ENCODE results near the gene CD247. TPM values are rescaled to one million over a fixed set of nuclear protein-coding genes. Genes with fewer than 3 reads are reported as not detected.

The CD247 gene
- polyA plus RNA-seq, 2 of the 4 experiments (the other 2 are of a cell fraction), result 0.10 to 0.27 TPM

DNA sequence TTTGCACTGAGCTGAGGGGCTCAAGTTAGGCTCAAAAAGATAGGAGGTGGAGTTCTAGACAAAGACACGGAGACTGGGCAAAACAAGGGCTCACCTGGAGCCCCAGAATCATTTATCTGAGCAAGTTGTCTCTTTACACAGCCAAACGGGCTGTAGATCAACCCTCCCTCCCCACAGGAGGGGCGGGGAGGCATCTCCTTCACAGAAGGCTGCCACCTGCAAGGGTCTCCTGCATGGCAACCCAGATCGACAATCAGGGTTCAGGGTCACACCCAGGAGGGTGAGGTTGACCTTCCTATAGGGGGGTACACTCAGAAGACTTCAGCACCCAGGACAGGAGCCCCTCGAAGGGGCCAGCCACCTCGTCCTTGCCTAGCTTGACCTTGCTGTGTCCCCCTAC, 84.0 kb downstream of the CD247 start (continued):
- TF ChIP-seq HEYL (CRISPR knock-in tag; IDR thresholded peaks at IDR 0.05), result no peak

DNA sequence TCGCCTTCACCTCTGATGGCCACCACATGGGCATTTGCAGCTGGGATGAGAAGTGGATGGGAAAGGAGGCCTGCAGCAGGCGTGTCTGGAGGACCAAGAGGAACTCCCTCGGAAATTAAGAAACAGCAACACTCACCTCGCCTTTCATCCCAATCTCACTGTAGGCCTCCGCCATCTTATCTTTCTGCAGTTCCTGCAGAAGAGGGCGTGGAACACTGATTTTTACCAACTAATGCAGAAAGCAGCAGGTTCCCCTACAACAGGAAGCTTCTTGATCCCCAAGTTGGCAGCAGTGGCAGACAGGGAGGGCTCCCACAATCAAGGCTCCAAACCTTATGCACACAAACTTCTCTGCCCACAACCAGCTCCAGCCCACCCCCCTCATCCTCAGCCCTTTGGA, 84.4 kb downstream of the CD247 start:
- POLR2A ChIA-PET, result no interaction called here
- Histone ChIP-seq H3K4me2 (no peak overlapping the region), H3K4me1 (no peaks in the 10 kb centered on the region), H3K4me3 (no peak overlapping the region), H3K27ac (no peak overlapping the region), H3K9me3 (no peaks in the 10 kb centered on the region; the same call in 2 of the 3 replicates)
- no peak for TF ChIP-seq EHF (CRISPR knock-in tag; IDR thresholded peaks at IDR 0.05)
- TF ChIP-seq RNF2 (IDR thresholded peaks at IDR 0.05; ENCODE audit: borderline replicate concordance, low read depth), result no peak
- TF ChIP-seq NR3C1 (IDR thresholded peaks at IDR 0.05), result no peak
- TF ChIP-seq, protein P1, sequence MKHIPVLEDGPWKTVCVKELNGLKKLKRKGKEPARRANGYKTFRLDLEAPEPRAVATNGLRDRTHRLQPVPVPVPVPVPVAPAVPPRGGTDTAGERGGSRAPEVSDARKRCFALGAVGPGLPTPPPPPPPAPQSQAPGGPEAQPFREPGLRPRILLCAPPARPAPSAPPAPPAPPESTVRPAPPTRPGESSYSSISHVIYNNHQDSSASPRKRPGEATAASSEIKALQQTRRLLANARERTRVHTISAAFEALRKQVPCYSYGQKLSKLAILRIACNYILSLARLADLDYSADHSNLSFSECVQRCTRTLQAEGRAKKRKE (CRISPR knock-in tag; IDR thresholded peaks at IDR 0.05; ENCODE audit: low read depth), result no peak
- no peak for TF ChIP-seq CHD2 (IDR thresholded peaks at IDR 0.05; ENCODE audit: low read length, partially characterized antibody)
- no peak for TF ChIP-seq TP53 (CRISPR knock-in tag; IDR thresholded peaks at IDR 0.05)
- TF ChIP-seq, protein P2, sequence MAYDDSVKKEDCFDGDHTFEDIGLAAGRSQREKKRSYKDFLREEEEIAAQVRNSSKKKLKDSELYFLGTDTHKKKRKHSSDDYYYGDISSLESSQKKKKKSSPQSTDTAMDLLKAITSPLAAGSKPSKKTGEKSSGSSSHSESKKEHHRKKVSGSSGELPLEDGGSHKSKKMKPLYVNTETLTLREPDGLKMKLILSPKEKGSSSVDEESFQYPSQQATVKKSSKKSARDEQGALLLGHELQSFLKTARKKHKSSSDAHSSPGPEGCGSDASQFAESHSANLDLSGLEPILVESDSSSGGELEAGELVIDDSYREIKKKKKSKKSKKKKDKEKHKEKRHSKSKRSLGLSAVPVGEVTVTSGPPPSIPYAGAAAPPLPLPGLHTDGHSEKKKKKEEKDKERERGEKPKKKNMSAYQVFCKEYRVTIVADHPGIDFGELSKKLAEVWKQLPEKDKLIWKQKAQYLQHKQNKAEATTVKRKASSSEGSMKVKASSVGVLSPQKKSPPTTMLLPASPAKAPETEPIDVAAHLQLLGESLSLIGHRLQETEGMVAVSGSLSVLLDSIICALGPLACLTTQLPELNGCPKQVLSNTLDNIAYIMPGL (CRISPR knock-in tag; IDR thresholded peaks at IDR 0.05; ENCODE audit: borderline replicate concordance), result no peak
- TF ChIP-seq, protein P3, sequence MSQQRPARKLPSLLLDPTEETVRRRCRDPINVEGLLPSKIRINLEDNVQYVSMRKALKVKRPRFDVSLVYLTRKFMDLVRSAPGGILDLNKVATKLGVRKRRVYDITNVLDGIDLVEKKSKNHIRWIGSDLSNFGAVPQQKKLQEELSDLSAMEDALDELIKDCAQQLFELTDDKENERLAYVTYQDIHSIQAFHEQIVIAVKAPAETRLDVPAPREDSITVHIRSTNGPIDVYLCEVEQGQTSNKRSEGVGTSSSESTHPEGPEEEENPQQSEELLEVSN (IDR thresholded peaks at IDR 0.05; ENCODE audit: borderline replicate concordance, low read depth), result no peak
- TF ChIP-seq POLR2A (IDR thresholded peaks at IDR 0.05; ENCODE audit: low read length), result no peak
- no peak for TF ChIP-seq RCOR1 (IDR thresholded peaks at IDR 0.05; ENCODE audit: low read depth, low read length)
- TF ChIP-seq PHF8 (IDR thresholded peaks at IDR 0.05; ENCODE audit: borderline replicate concordance, low read depth), result no peak
- no peak for TF ChIP-seq ZC3H11A (IDR thresholded peaks at IDR 0.05)
- no peak for TF ChIP-seq HDAC2 (IDR thresholded peaks at IDR 0.05)
- TF ChIP-seq, protein P4, sequence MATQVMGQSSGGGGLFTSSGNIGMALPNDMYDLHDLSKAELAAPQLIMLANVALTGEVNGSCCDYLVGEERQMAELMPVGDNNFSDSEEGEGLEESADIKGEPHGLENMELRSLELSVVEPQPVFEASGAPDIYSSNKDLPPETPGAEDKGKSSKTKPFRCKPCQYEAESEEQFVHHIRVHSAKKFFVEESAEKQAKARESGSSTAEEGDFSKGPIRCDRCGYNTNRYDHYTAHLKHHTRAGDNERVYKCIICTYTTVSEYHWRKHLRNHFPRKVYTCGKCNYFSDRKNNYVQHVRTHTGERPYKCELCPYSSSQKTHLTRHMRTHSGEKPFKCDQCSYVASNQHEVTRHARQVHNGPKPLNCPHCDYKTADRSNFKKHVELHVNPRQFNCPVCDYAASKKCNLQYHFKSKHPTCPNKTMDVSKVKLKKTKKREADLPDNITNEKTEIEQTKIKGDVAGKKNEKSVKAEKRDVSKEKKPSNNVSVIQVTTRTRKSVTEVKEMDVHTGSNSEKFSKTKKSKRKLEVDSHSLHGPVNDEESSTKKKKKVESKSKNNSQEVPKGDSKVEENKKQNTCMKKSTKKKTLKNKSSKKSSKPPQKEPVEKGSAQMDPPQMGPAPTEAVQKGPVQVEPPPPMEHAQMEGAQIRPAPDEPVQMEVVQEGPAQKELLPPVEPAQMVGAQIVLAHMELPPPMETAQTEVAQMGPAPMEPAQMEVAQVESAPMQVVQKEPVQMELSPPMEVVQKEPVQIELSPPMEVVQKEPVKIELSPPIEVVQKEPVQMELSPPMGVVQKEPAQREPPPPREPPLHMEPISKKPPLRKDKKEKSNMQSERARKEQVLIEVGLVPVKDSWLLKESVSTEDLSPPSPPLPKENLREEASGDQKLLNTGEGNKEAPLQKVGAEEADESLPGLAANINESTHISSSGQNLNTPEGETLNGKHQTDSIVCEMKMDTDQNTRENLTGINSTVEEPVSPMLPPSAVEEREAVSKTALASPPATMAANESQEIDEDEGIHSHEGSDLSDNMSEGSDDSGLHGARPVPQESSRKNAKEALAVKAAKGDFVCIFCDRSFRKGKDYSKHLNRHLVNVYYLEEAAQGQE (IDR thresholded peaks at IDR 0.05), result no peak
- no peak for TF ChIP-seq FOXS1 (CRISPR knock-in tag; IDR thresholded peaks at IDR 0.05)
- no peak for TF ChIP-seq ESRRA (IDR thresholded peaks at IDR 0.05; ENCODE audit: borderline replicate concordance, low read length)
- FAIRE-seq (no peak), DNase-seq (ENCODE audit: low read depth in 1 of 2, low spot score in 1 of 2) (no peak), ATAC-seq (no peak)
- CTCF ChIA-PET, result interaction anchor here (1.2 to 5.9 kb wide), 4 partner anchors 9 to 367 kb away, joined by 3 to 46 read pairs (median 4); no protein-coding TSS in a partner anchor
- WGBS (ENCODE audit: missing lambda C conversion rate), result 91% methylated on average over 6 of the region's 6 CpGs

DNA sequence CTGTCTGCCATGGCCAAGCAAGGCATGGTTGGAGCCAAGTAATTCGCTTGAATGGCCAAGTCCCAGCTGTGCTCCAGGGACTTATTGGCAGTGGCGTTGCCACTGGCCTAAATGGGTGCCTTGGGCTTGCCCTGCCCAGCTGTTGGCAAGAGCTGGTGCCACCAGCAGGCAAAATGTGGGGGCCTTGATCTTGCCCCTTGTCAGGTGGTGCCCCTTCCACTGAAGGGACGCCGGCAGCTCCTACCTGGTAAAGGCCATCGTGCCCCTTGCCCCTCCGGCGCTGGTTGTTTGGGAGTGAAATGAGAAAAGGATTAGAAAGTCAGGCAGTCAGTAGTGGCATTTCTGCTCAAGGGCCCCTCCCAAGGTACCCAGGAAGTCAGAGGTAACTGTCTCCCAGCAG, 85.5 kb downstream of the CD247 start:
- ChIA-PET POLR2A (no interaction called here), CTCF (interaction anchor here (0.7 to 5.9 kb wide), 5 partner anchors 10 to 164 kb away, joined by 3 to 46 read pairs (median 5); no protein-coding TSS in a partner anchor)
- no peak overlapping the region for H3K27ac ChIP-seq
- no peak overlapping the region for H3K4me3 ChIP-seq
- no peaks in the 10 kb centered on the region for H3K4me1 ChIP-seq
- 77% methylated on average over 4 of the region's 7 CpGs for WGBS (ENCODE audit: missing lambda C conversion rate)
- no peaks in the 10 kb centered on the region; the same call in 2 of the 3 replicates for H3K9me3 ChIP-seq
- ATAC-seq (no peak), FAIRE-seq (no peak), DNase-seq (ENCODE audit: low read depth in 1 of 2, low spot score in 1 of 2) (no peak)
- no peak overlapping the region for H3K4me2 ChIP-seq
- TF ChIP-seq RNF2 (IDR thresholded peaks at IDR 0.05; ENCODE audit: borderline replicate concordance, low read depth) (no peak), HDAC2 (IDR thresholded peaks at IDR 0.05) (no peak), EP300 (IDR thresholded peaks at IDR 0.05) (no peak), FOSB (CRISPR knock-in tag; IDR thresholded peaks at IDR 0.05) (no peak), FOSL2 (IDR thresholded peaks at IDR 0.05) (no peak), FOSL2 (CRISPR knock-in tag; IDR thresholded peaks at IDR 0.05) (no peak), KDM1A (IDR thresholded peaks at IDR 0.05; ENCODE audit: low read depth) (no peak), TFCP2L1 (CRISPR knock-in tag; IDR thresholded peaks at IDR 0.05) (no peak), HEYL (CRISPR knock-in tag; IDR thresholded peaks at IDR 0.05) (no peak), ZC3H11A (IDR thresholded peaks at IDR 0.05) (no peak), SREBF2 (IDR thresholded peaks at IDR 0.05) (no peak)
- TF ChIP-seq, protein P2 (CRISPR knock-in tag; IDR thresholded peaks at IDR 0.05; ENCODE audit: borderline replicate concordance), result no peak
- TF ChIP-seq, protein P5, sequence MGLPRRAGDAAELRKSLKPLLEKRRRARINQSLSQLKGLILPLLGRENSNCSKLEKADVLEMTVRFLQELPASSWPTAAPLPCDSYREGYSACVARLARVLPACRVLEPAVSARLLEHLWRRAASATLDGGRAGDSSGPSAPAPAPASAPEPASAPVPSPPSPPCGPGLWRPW (IDR thresholded peaks at IDR 0.05), result no peak
- TF ChIP-seq, protein P3 (IDR thresholded peaks at IDR 0.05; ENCODE audit: borderline replicate concordance, low read depth), result no peak
